Measurements from ENCODE around the gene TXNDC17.

TXNDC17 gene

GRCh38 chr17:6658411-6658810 is 17.6 kb downstream of the TXNDC17 start:
- in situ Hi-C loops (cut with MboI; ENCODE audit: low sequenced_read_pairs) = loop anchor here (25.0 kb wide), 1 partner anchor 354 kb away; the partner anchor contains the start of genes BCL6B and RNASEK

DNA sequence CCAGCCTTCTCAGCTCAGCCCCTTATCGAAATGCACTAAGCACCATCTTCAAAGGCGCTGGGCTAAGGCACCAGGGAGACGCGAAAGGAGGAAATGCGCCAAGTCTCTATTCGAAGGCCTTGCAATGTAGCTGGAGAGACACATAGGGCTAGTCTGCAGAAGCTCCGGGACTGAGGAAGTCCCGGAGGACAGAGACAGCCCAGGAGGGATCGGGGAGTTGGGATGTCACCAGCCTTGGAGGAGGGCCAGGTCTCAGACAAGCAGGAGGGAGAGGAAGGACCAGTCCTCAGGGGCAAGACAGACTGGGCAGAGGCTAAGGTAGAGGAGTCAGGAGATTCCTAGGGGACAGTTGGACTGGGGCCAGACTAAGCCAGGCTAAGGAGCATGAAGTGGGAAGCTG is 19.2 kb downstream of the TXNDC17 start:
- in situ Hi-C loops (cut with MboI; ENCODE audit: low sequenced_read_pairs) = loop anchor here (25.0 kb wide), 1 partner anchor 352 kb away; the partner anchor contains the start of genes BCL6B and RNASEK

DNA sequence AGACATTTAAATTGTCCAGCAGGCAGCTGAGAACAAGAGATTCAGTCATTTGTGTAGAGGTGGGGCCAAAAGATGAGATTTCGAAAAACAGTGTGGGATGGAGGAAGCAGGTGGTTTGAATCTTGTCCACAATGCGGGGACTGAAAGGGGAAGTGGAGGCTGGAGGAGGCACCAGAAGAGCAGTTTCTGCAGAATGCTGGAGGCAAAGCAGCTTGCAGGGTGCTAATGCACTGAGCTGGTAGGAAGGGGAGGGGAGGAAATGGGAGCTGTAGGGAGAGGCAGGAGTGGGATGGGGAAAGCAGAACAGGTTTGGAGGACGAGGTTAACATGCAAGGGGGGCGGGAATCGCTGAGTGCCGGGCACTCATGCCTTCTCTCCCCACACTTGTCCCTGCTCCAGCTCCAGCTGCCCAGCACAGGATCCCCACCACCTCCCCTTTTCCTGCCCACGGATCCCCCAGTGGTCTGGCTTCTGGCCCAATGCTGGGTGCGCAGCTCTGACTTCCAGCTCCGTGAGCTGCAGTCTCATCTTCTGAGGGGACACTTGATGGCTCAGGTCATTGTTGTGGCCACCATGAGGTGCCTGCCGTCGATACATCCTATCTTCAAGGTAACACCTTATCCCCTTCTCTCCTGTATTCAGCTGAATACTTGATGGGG is 20.1 kb downstream of the TXNDC17 start:
- in situ Hi-C loops (cut with MboI; ENCODE audit: low sequenced_read_pairs) = loop anchor here (25.0 kb wide), 1 partner anchor 351 kb away; the partner anchor contains the start of genes BCL6B and RNASEK

DNA sequence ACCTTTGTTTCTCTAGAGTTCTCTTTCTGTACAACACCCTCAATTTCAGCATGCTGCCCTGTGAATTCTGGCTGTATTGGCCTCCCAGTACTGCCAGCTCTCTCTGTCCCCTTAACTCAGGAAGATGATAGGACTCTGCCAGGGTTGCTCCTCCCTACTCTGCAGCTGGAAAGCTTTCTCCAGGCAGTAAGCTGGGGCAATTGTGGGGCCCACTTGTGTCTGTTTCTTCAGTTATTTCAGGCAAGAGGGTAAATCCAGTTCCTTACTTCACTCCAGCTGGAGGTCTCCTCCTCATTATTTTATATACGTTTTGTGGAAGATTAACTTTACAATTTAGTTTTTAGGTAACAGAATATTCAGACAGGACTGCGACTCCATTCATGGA is 20.6 kb downstream of the TXNDC17 start:
- in situ Hi-C loops (cut with MboI; ENCODE audit: low sequenced_read_pairs) = loop anchor here (25.0 kb wide), 1 partner anchor 351 kb away; the partner anchor contains the start of genes BCL6B and RNASEK

- in situ Hi-C loops (cut with MboI; ENCODE audit: low sequenced_read_pairs) = loop anchor here (25.0 kb wide), 1 partner anchor 349 kb away; the partner anchor contains the start of genes BCL6B and RNASEK
Observed at GRCh38 chr17:6663200-6663599, 22.3 kb downstream of the TXNDC17 start.

DNA sequence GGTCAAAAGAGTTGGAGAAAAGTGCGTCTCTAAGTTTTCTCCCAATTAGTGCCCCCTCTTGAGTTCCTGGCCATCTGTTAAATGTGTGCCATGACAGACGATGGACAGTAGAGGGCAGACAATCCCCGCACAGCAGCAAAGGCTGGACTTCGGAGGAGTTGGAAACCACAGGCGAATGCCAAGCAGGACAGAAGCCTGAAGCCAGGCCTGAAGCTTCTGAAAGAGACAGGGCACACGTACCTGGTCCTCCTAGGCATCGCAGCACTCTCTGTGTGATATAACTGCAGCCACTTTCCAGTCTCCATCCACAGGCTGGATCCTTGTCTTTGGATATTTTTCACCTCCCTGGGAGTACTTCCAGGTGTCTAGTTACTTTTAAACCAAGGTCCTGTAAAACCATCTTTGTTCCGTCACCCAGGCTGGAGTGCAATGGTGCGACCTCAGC is 25.2 kb downstream of the TXNDC17 start:
- in situ Hi-C loops (cut with MboI; ENCODE audit: low sequenced_read_pairs) = loop anchor here (25.0 kb wide), 1 partner anchor 346 kb away; the partner anchor contains the start of genes BCL6B and RNASEK

- in situ Hi-C loops (cut with MboI; ENCODE audit: low sequenced_read_pairs) = loop anchor here (25.0 kb wide), 1 partner anchor 346 kb away; the partner anchor contains the start of genes BCL6B and RNASEK
Observed at GRCh38 chr17:6666557-6666956, 25.7 kb downstream of the TXNDC17 start.

DNA sequence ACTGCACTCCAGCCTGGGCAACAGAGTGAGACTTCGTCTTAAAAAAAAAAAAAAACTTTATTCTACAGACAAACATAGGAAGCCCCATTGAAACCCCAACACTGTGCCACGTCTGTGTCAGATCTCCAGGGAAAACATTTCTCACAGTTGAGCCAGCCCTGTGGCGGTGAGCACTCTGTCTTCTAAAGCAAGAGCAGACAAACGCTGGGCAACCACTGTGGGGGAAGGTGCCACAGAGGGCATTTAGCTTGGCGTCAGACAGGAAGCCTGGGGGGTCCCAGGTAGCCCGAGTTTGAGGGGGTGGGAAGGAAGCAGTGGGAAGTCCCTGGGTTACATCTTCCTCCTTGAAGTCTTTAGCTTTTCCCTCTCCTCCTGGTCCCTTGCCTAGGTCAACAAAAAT is 26.7 kb downstream of the TXNDC17 start:
- in situ Hi-C loops (cut with MboI; ENCODE audit: low sequenced_read_pairs) = loop anchor here (25.0 kb wide), 1 partner anchor 345 kb away; the partner anchor contains the start of genes BCL6B and RNASEK

DNA sequence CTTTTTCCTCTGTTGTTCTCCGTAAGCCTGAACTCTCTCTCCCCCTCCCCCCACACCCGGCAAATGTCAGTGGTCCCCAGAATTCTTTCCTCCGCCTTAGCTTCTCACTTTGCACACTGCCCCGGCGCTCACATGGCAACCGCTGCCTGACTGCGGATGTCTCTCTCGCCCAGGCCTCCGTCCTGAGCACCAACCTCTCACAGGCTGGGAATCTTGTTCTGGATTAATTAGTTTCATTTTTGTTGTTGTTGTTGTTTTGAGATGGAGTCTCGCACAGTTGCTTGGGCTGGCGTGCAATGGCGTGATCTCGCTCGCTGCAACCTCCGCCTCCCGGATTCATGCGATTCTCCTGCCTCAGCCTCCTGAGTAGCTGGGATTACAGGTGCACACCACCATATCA is 27.4 kb downstream of the TXNDC17 start:
- in situ Hi-C loops (cut with MboI; ENCODE audit: low sequenced_read_pairs) = loop anchor here (25.0 kb wide), 1 partner anchor 344 kb away; the partner anchor contains the start of genes BCL6B and RNASEK

- in situ Hi-C loops (cut with MboI; ENCODE audit: low sequenced_read_pairs) = loop anchor here (25.0 kb wide), 1 partner anchor 343 kb away; the partner anchor contains the start of genes BCL6B and RNASEK
Observed at GRCh38 chr17:6668727-6669425, 28.0 kb downstream of the TXNDC17 start.

- in situ Hi-C loops (cut with MboI; ENCODE audit: low sequenced_read_pairs) = loop anchor here (25.0 kb wide), 1 partner anchor 343 kb away; the partner anchor contains the start of genes BCL6B and RNASEK
Observed at GRCh38 chr17:6669479-6670212, 28.8 kb downstream of the TXNDC17 start.

DNA sequence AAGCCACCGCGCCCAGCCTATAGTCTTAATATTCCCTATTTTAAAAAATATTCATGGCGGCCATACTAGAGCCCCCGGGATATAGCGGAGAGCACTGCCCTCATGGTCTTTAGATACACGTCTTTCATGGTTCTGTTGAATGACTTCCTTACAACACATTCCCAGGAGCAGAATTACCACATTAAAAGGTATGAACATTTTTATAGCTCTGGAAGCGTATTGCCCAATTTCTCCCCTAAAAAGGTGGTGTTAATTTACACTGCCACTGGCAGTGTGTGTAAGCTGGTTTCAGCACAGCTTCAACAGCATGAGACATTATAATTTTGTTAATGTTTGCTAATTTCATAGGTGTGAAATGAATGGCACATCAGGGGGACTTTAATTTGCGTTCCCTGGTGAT is 29.7 kb downstream of the TXNDC17 start:
- in situ Hi-C loops (cut with MboI; ENCODE audit: low sequenced_read_pairs) = loop anchor here (25.0 kb wide), 1 partner anchor 342 kb away; the partner anchor contains the start of genes BCL6B and RNASEK

- in situ Hi-C loops (cut with MboI; ENCODE audit: low sequenced_read_pairs) = loop anchor here (25.0 kb wide), 1 partner anchor 341 kb away; the partner anchor contains the start of genes BCL6B and RNASEK
Observed at GRCh38 chr17:6670999-6671398, 30.1 kb downstream of the TXNDC17 start.

GRCh38 chr17:6671431-6671830 is 30.6 kb downstream of the TXNDC17 start:
- in situ Hi-C loops (cut with MboI; ENCODE audit: low sequenced_read_pairs) = loop anchor here (25.0 kb wide), 1 partner anchor 341 kb away; the partner anchor contains the start of genes BCL6B and RNASEK

DNA sequence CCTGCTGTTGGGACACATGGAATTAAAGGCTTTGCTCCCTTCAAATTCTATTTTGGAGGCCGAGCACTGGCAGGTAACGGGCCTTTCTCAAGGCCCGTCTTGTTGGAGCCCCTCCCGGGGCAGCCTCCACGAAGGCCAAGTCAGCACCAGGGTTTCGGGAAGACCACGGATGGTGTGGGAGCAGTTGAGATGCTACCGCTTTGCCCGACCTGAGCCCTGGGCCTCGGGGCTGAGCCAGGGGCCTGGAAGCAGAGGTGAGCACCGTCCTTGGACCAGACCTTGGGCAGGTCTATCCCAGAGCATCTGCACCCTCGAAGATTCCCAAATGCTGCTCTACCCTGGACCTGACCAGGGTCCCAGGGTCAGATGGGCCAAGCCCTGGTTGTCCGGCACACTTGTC is 33.7 kb downstream of the TXNDC17 start:
- in situ Hi-C loops (cut with MboI; ENCODE audit: low sequenced_read_pairs) = loop anchor here (25.0 kb wide), 1 partner anchor 338 kb away; the partner anchor contains the start of genes BCL6B and RNASEK

- in situ Hi-C loops (cut with MboI; ENCODE audit: low sequenced_read_pairs) = no loop called here
Observed at GRCh38 chr17:6675201-6675825, 34.5 kb downstream of the TXNDC17 start.

DNA sequence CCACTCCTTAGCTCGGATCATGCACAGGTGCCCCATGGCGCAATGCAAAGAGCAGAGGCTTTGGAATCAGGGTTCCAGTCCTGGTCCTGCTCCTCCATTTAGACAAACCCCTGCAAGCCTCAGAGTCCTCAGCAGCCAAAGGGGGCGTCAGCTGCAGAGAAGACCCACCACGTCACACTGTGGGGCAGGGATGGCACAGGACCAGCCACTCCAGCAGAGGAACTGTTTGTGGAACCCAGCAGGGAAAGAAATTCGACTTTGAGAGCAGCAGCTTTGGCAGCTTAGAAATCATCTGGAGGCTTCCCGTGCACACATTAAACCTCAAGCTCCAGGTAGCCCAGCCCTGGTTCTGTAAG is 35.9 kb downstream of the TXNDC17 start:
- in situ Hi-C loops (cut with MboI; ENCODE audit: low sequenced_read_pairs) = no loop called here

DNA sequence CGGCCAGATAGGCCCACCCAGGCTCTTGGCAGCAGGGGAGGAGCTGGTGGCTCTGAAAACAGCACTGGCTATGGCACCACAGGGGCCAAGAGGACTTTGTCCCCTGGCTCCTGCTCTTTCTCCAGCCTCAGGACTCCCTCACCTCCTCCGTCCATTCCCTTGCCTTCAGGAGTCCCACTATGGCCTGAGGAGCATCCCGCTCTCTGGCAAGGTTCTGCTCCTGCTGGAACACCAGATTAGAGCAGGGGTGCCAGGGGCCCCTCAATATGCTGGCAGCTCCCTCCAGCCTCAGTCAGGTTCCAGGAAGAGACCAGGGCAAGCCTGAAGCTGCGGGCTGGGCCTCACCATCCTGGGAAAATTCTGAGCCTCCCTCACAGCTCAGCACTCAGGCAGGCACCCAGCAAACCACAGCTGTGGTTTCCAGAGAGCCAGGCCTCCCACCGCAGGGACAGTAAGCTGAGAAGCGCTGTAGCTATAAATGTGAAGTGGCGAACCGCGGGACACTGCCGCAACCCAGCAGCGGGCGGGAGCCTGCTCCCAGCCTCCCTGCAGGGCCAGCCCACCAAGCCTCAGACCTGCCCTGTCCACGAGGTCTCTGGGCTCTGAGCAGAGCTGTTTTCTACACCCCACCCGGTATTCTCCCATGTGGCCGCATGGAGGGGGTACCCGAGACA is 36.4 kb downstream of the TXNDC17 start:
- in situ Hi-C loops (cut with MboI; ENCODE audit: low sequenced_read_pairs) = no loop called here

DNA sequence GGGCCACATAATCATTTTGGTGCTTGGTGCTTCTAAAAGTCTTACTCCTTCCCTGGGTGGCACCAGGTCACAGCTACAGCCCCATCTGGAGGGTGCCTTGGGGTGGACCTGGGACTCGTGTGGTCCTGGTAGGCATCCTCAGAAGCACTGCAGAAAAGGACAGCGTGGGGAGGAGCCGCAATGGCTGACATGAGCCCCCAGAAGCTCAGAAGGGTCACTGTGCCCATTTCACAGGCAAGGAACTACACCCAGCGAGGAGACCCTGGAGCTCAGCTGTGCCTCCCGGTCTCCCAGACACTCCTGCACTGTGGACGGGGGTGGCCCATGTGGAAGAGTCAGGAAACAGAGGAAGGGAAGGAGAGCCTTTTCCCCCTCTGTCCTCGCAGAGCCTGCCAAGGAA is 37.1 kb downstream of the TXNDC17 start:
- in situ Hi-C loops (cut with MboI; ENCODE audit: low sequenced_read_pairs) = no loop called here

Measured in HL-60/S4 treated with phorbol 12-myristate 13-acetate at 8.2 ng/mL for 4 days and 3 days (cell line).